Glutamatergic neuron (in vitro differentiated cells): ENCODE measurements around the gene FSTL5. TPM values are rescaled to one million over a fixed set of nuclear protein-coding genes. Genes with fewer than 3 reads are reported as not detected.
"Not testable (repeated sequence)": the region's sequence is repeated elsewhere in the genome, so short reads cannot be mapped to it uniquely, and the experiment has no call there.

Source experiments
- DNase-seq: peaks from one replicate; pipeline ENCODE4 v3.0.0; 2022
- H3K27ac Mint-ChIP-seq: one replicate; pipeline ENCODE4 v1.8.0; 2020; ENCODE audit warnings: mild to moderate bottlenecking, mixed read lengths, inconsistent platforms; ENCODE audit not compliant: unreplicated experiment
- H3K27me3 Mint-ChIP-seq: one replicate; pipeline ENCODE4 v1.8.0; 2020; ENCODE audit warnings: mild to moderate bottlenecking, moderate library complexity, mixed read lengths, inconsistent platforms; ENCODE audit not compliant: unreplicated experiment
- H3K36me3 Mint-ChIP-seq: one replicate; pipeline ENCODE4 v1.8.0; 2020; ENCODE audit warnings: mild to moderate bottlenecking, mixed read lengths, inconsistent platforms; ENCODE audit not compliant: unreplicated experiment
- H3K4me1 Mint-ChIP-seq: one replicate; pipeline ENCODE4 v1.8.0; 2020; ENCODE audit warnings: mild to moderate bottlenecking, low read depth, mixed read lengths, inconsistent platforms; ENCODE audit not compliant: unreplicated experiment
- H3K4me3 Mint-ChIP-seq: one replicate; pipeline ENCODE4 v1.8.0; 2020; ENCODE audit warnings: mild to moderate bottlenecking, mixed read lengths, inconsistent platforms; ENCODE audit not compliant: unreplicated experiment
- H3K9me3 Mint-ChIP-seq: one replicate; pipeline ENCODE4 v1.8.0; 2020; ENCODE audit warnings: mild to moderate bottlenecking, moderate library complexity, mixed read lengths, inconsistent platforms; ENCODE audit not compliant: unreplicated experiment
- total RNA-seq: library from RNA; stranded (reverse); fragmentation: NEBNext Ultra II Directional; extraction: Animal tissue kit (Norgen Biotek cat#: 25700); gene quantifications from one replicate; pipeline ENCODE4 v1.2.1, GENCODE V29; 2021; ENCODE audit not compliant: unreplicated experiment
- TF ChIP-seq, protein P1 (sequence below): fragments of 200-600 bp; sonication (generic); IDR thresholded peaks from one replicate; pipeline ENCODE4 v1.5.0; 2021; ENCODE audit not compliant: partially characterized antibody, unreplicated experiment

Gene FSTL5
- total RNA-seq, 1 donor from 2014 or later: 9.2 TPM

- Mint-ChIP-seq H3K27me3 (no peaks in the 10 kb centered on the region), H3K4me3 (no peak overlapping the region), H3K36me3 (no peaks in the 10 kb centered on the region), H3K4me1 (peaks cover 4% of the 10 kb centered on the region), H3K9me3 (no peaks in the 10 kb centered on the region), H3K27ac (no peak overlapping the region)
- DNase-seq: no peak
- TF ChIP-seq, protein P1, sequence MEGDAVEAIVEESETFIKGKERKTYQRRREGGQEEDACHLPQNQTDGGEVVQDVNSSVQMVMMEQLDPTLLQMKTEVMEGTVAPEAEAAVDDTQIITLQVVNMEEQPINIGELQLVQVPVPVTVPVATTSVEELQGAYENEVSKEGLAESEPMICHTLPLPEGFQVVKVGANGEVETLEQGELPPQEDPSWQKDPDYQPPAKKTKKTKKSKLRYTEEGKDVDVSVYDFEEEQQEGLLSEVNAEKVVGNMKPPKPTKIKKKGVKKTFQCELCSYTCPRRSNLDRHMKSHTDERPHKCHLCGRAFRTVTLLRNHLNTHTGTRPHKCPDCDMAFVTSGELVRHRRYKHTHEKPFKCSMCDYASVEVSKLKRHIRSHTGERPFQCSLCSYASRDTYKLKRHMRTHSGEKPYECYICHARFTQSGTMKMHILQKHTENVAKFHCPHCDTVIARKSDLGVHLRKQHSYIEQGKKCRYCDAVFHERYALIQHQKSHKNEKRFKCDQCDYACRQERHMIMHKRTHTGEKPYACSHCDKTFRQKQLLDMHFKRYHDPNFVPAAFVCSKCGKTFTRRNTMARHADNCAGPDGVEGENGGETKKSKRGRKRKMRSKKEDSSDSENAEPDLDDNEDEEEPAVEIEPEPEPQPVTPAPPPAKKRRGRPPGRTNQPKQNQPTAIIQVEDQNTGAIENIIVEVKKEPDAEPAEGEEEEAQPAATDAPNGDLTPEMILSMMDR: no peak
Observed at GRCh38 chr4:162104459-162105124, 59.2 kb downstream of the FSTL5 start.

DNA sequence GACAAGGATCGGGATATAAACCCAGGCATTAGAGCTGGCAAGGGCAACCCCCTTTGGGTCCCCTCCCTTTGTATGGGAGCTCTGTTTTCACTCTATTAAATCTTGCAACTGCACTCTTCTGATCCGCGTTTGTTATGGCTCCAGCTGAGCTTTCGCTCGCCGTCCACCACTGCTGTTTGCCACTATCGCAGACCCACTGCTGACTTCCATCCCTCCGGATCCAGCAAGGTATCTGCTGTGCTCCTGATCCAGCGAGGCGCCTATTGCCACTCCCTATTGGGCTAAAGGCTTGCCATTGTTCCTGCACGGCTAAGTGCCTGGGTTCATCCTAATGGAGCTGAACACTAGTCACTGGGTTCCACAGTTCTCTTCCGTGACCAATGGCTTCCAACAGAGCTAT is 59.9 kb downstream of the FSTL5 start:
- not testable (repeated sequence) for H3K36me3 Mint-ChIP-seq, DNase-seq, H3K27me3 Mint-ChIP-seq, H3K9me3 Mint-ChIP-seq, H3K27ac Mint-ChIP-seq, H3K4me3 Mint-ChIP-seq, H3K4me1 Mint-ChIP-seq

GRCh38 chr4:162102713-162103112 is 61.1 kb downstream of the FSTL5 start:
- peaks cover 4% of the 10 kb centered on the region for H3K4me1 Mint-ChIP-seq
- H3K27me3 Mint-ChIP-seq: no peaks in the 10 kb centered on the region
- H3K36me3 Mint-ChIP-seq: no peaks in the 10 kb centered on the region
- DNase-seq: no peak
- no peak overlapping the region for H3K4me3 Mint-ChIP-seq
- TF ChIP-seq, protein P1: no peak
- H3K9me3 Mint-ChIP-seq: no peaks in the 10 kb centered on the region
- H3K27ac Mint-ChIP-seq: no peak overlapping the region

DNA sequence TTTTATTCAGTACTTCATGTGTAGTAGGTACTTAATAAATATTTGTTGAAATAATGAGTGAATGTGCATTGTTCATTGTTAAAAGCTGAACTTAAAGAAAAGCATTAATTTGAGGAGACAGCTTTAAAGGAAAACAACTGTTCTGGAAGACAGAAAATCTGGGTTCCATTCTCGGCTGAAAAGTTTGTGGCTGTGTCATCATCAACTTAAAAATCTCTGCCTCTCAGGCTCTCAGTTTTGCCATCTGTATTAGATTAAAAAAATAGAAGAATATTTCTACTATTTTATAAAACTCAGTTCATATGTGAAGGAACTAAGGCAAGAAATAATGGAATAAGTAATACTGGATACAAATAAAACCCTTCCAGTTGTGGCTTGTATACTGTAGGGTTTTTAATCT is 62.5 kb downstream of the FSTL5 start:
- no peak overlapping the region for H3K4me3 Mint-ChIP-seq
- H3K4me1 Mint-ChIP-seq: peaks cover 4% of the 10 kb centered on the region
- DNase-seq: no peak
- H3K27ac Mint-ChIP-seq: no peak overlapping the region
- TF ChIP-seq, protein P1: no peak
- H3K36me3 Mint-ChIP-seq: no peaks in the 10 kb centered on the region
- no peaks in the 10 kb centered on the region for H3K9me3 Mint-ChIP-seq
- no peaks in the 10 kb centered on the region for H3K27me3 Mint-ChIP-seq

GRCh38 chr4:162075726-162076125 is 88.1 kb downstream of the FSTL5 start:
- Mint-ChIP-seq H3K4me3 (no peak overlapping the region), H3K27me3 (no peaks in the 10 kb centered on the region), H3K4me1 (no peaks in the 10 kb centered on the region), H3K36me3 (no peaks in the 10 kb centered on the region), H3K27ac (no peak overlapping the region), H3K9me3 (no peaks in the 10 kb centered on the region)
- TF ChIP-seq, protein P1: no peak
- no peak for DNase-seq
